B cell (primary cell): ENCODE results near the gene HTRA1. TPM values are rescaled to one million over a fixed set of nuclear protein-coding genes. Genes with fewer than 3 reads are reported as not detected.

ENCODE experiments used
- ATAC-seq: fragments of 200-7000 bp; cut with Tn5 transposase; one replicate; pipeline ENCODE4 v1.10.0; 2021; ENCODE audit warnings: low read depth, mild to moderate bottlenecking, moderate number of reproducible peaks, moderate library complexity
- CTCF ChIA-PET: fragments of 350-600 bp; sonication (Branson Sonifier 250); formaldehyde crosslinking; loops from one replicate; lab custom pipeline; 2021; ENCODE audit warnings: antibody characterized with exemption, inconsistent platforms; lab: Charles Lee
- POLR2A ChIA-PET: fragments of 350-600 bp; sonication (Branson Sonifier 250); formaldehyde crosslinking; loops from one replicate; lab custom pipeline; 2021; ENCODE audit warnings: antibody characterized with exemption; lab: Charles Lee
- DNase-seq: peaks from one replicate; pipeline ENCODE4 v3.0.0; 2013
- H2AFZ ChIP-seq: 2 replicates; pipeline ENCODE4 v1.6.1; 2012; ENCODE audit warnings: mild to moderate bottlenecking, low read depth, low read length; ENCODE audit not compliant: insufficient read depth, poor library complexity, severe bottlenecking
- H3K27ac ChIP-seq, 2 donors: 1 replicate in 1 of 2; 2 replicates in 1 of 2; pipeline ENCODE4 v1.5.1; 2012 to 2013; ENCODE audit warnings: low read length in 2 of 2, mild to moderate bottlenecking in 2 of 2, moderate library complexity in 1 of 2
- H3K27me3 ChIP-seq, 4 experiments: fragments of 200-600 bp in 1 of 4; sonication (generic) in 1 of 4; replicated peaks in 1 of 4; 1 replicate in 2 of 4; 2 replicates in 2 of 4; pipeline versions ENCODE4 v1.6.1 to v1.7.0; 2013 to 2016; ENCODE audit warnings: low read length in 3 of 4, mild to moderate bottlenecking in 2 of 4, mixed read lengths in 1 of 4, moderate library complexity in 1 of 4; ENCODE audit not compliant: insufficient read depth in 4 of 4, control insufficient read depth in 3 of 4; ENCODE audit errors: control extremely low read depth in 1 of 4
- H3K36me3 ChIP-seq, 2 experiments: replicated peaks in 1 of 2; 1 replicate in 1 of 2; 2 replicates in 1 of 2; pipeline versions ENCODE4 v1.6.1 to v1.7.1; 2013; ENCODE audit warnings: low read length in 1 of 2; ENCODE audit not compliant: insufficient read depth in 2 of 2, control insufficient read depth in 1 of 2; ENCODE audit errors: control extremely low read depth in 1 of 2, extremely low read depth in 1 of 2
- H3K4me1 ChIP-seq, 2 donors: fragments of 200-600 bp in 1 of 2; sonication (generic) in 1 of 2; 1 replicate in 1 of 2; 2 replicates in 1 of 2; pipeline versions ENCODE4 v1.5.1 to v1.6.1; 2013 to 2017; ENCODE audit warnings: low read length in 2 of 2; ENCODE audit not compliant: control insufficient read depth in 2 of 2, insufficient read depth in 2 of 2
- H3K4me2 ChIP-seq: replicated peaks from 2 replicates; pipeline ENCODE3; 2012; ENCODE audit warnings: mild to moderate bottlenecking, low read depth, low read length; ENCODE audit not compliant: poor library complexity, severe bottlenecking
- H3K4me3 ChIP-seq, 5 experiments: fragments of 200-600 bp in 1 of 5; sonication (generic) in 1 of 5; 1 replicate in 3 of 5; 2 replicates in 2 of 5; pipeline versions ENCODE4 v1.5.1 to v1.7.0; 2011 to 2016; ENCODE audit warnings: low read length in 4 of 5, mild to moderate bottlenecking in 4 of 5, low read depth in 2 of 5, control low read depth in 1 of 5, moderate library complexity in 1 of 5; ENCODE audit not compliant: insufficient read depth in 1 of 5; ENCODE audit errors: control extremely low read depth in 1 of 5, extremely low read depth in 1 of 5
- H3K79me2 ChIP-seq: fragments of 200-600 bp; sonication (generic); one replicate; pipeline ENCODE4 v1.6.0; 2016; ENCODE audit warnings: low read length; ENCODE audit not compliant: control insufficient read depth, insufficient read depth
- H3K9ac ChIP-seq: fragments of 200-600 bp; sonication (generic); 2 replicates; pipeline ENCODE4 v1.6.1; 2017; ENCODE audit warnings: mild to moderate bottlenecking, low read length, moderate library complexity
- H3K9me3 ChIP-seq, 3 donors: one replicate each; pipeline versions ENCODE4 v1.6.1 to v1.7.1; 2013; ENCODE audit warnings: low read length in 2 of 3; ENCODE audit not compliant: control insufficient read depth in 2 of 3, insufficient read depth in 1 of 3; ENCODE audit errors: control extremely low read depth in 1 of 3
- H4K20me1 ChIP-seq: 2 replicates; pipeline ENCODE4 v1.6.0; 2012; ENCODE audit warnings: mild to moderate bottlenecking, low read length; ENCODE audit not compliant: insufficient read depth, control insufficient read depth, poor library complexity, severe bottlenecking
- H3K27ac Mint-ChIP-seq: one replicate; pipeline ENCODE4 v1.8.0; 2021; ENCODE audit warnings: mixed read lengths
- H3K27me3 Mint-ChIP-seq: one replicate; pipeline ENCODE4 v1.8.0; 2021; ENCODE audit warnings: mixed read lengths
- H3K4me1 Mint-ChIP-seq: one replicate; pipeline ENCODE4 v1.8.0; 2021; ENCODE audit warnings: mixed read lengths
- H3K4me3 Mint-ChIP-seq: one replicate; pipeline ENCODE4 v1.8.0; 2021; ENCODE audit warnings: mixed read lengths
- H3K9me3 Mint-ChIP-seq: one replicate; pipeline ENCODE4 v1.8.0; 2022; ENCODE audit warnings: mixed read lengths; ENCODE audit not compliant: insufficient read depth
- EZH2 ChIP-seq: IDR thresholded peaks from 2 replicates; pipeline ENCODE4 v1.6.1; 2012; ENCODE audit warnings: borderline replicate concordance, low read depth, mild to moderate bottlenecking, moderate library complexity, low read length; ENCODE audit not compliant: insufficient read depth, poor library complexity, severe bottlenecking
- WGBS: methylation state at CpG from one replicate; pipeline ENCODE4 v1.1.5; 2013; ENCODE audit warnings: missing lambda C conversion rate; ENCODE audit not compliant: insufficient coverage; 5-methylcytosine and 5-hydroxymethylcytosine counted together
- intact Hi-C: fragments of 100-400 bp; cut with micrococcal nuclease; formaldehyde crosslinking; loops from one replicate; pipeline ENCODE4 v1.10.0; 2022
- polyA plus RNA-seq: library from polyadenylated mRNA; depleted of rRNA; stranded (reverse); fragments of >200 nt; gene quantifications from 2 replicates; pipeline ENCODE4 v1.2.3, GENCODE V29; 2012
- total RNA-seq, 2 donors: library from RNA; stranded (reverse); fragments of 120-200 nt in 1 of 2; gene quantifications; 1 replicate in 1 of 2; 2 replicates in 1 of 2; pipeline versions ENCODE4 v1.2.3 to v1.2.4, GENCODE V29; 2013 to 2022
- TF ChIP-seq, protein P1 (sequence below): fragments of 200-600 bp; IDR thresholded peaks from one replicate; pipeline ENCODE4 v1.8.0; 2022; ENCODE audit warnings: antibody characterized with exemption, mild to moderate bottlenecking

HTRA1 gene
- total and polyA plus RNA-seq, 2 donors (not counting 1 experiment from before 2014, with no cell fraction given), result not detected

DNA sequence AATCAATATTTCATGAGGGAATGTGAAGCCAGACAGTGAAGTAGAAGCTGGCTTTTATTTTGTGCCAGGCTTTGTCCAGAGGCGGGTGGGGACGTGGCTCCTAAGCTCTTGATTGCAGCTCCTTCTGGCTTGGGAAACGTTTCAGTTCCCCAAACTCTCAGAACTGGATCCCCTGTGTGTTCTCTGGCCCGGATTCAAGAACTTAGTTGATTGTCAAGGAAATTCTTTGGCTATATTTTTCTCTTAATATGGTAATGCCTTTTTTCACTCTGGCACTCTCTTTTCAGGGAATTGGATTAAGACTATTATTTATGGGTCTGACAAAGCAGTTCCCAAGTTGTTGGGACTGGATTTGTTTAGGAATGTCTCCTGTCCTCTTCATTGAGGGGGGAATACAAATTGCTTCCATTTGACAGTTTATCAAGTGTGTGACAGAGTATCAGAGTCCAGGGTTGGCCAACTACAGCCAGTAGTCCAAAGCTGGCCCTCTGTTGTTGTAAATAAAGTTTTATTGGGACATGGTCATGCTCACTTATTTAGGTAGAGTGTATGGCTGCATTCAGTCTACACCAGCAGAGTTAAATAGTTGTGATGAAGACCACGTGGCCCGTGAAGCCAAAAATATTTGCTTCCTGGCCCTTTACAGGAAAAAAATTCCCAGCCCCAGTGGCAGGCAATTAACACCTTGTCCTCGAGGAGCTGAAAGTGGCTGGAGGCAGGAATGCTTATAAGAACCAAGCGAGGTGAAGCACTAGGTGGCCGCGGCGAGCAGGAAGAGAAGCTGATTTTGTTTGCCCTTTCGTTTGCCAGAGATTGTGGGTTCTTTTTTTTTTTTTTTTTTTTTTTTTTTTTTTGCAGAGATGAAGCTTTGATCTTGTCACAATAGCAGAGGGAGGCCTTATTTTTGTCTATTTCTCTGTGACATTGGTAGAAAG is 34.3 kb downstream of the HTRA1 start:
- no peaks in the 10 kb centered on the region for H3K9me3 ChIP-seq
- CTCF ChIA-PET, result interaction anchor here (0.6 kb wide), 1 partner anchor 62 kb away, joined by 3 read pairs; no protein-coding TSS in a partner anchor
- H3K27me3 ChIP-seq, result no peaks in the 10 kb centered on the region
- Mint-ChIP-seq H3K27ac (no peak overlapping the region), H3K4me1 (no peaks in the 10 kb centered on the region), H3K27me3 (peaks cover 21% of the 10 kb centered on the region), H3K4me3 (no peak overlapping the region), H3K9me3 (no peaks in the 10 kb centered on the region)
- WGBS, result 52% methylated on average over 7 of the region's 12 CpGs
- POLR2A ChIA-PET, result no interaction called here
- ATAC-seq (no peak), DNase-seq (no peak)
- H3K27ac ChIP-seq, result no peak overlapping the region
- H2AFZ ChIP-seq, result no peak overlapping the region
- H3K79me2 ChIP-seq, result no peaks in the 10 kb centered on the region
- H3K9ac ChIP-seq, result no peak overlapping the region
- H3K4me1 ChIP-seq, result no peaks in the 10 kb centered on the region
- no peak overlapping the region for H3K4me2 ChIP-seq
- no peak overlapping the region for H3K4me3 ChIP-seq
- intact Hi-C loops, result no loop called here
- H3K36me3 ChIP-seq, result no peaks in the 10 kb centered on the region
- H4K20me1 ChIP-seq, result no peaks in the 10 kb centered on the region
- TF ChIP-seq EZH2, result no peak
- TF ChIP-seq, protein P1, sequence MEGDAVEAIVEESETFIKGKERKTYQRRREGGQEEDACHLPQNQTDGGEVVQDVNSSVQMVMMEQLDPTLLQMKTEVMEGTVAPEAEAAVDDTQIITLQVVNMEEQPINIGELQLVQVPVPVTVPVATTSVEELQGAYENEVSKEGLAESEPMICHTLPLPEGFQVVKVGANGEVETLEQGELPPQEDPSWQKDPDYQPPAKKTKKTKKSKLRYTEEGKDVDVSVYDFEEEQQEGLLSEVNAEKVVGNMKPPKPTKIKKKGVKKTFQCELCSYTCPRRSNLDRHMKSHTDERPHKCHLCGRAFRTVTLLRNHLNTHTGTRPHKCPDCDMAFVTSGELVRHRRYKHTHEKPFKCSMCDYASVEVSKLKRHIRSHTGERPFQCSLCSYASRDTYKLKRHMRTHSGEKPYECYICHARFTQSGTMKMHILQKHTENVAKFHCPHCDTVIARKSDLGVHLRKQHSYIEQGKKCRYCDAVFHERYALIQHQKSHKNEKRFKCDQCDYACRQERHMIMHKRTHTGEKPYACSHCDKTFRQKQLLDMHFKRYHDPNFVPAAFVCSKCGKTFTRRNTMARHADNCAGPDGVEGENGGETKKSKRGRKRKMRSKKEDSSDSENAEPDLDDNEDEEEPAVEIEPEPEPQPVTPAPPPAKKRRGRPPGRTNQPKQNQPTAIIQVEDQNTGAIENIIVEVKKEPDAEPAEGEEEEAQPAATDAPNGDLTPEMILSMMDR, result no peak

DNA sequence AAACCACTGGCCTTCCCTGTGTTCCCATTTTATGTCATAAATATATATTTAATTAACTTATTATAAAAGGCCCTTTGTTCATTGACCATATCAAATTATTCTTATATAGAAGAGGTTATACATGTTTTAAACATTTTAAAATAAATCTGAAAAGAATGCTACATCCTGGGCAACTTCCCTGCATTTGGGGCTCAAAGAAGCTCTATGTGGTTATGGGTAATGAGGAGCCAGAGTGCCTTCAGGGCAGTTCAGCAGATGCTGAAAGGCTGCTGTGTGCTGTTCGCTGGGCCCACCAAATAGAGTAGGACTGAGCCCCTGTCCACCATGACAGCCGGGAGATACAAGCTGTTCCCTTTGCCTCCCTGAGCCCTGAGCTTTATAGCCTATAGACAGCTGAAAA is 35.9 kb downstream of the HTRA1 start:
- H3K4me2 ChIP-seq, result no peak overlapping the region
- H3K4me3 ChIP-seq, result no peak overlapping the region
- Mint-ChIP-seq H3K4me3 (no peak overlapping the region), H3K9me3 (no peaks in the 10 kb centered on the region), H3K27me3 (peaks cover 21% of the 10 kb centered on the region), H3K27ac (no peak overlapping the region), H3K4me1 (no peaks in the 10 kb centered on the region)
- no peaks in the 10 kb centered on the region for H3K27me3 ChIP-seq
- no peak overlapping the region for H3K27ac ChIP-seq
- H3K79me2 ChIP-seq, result no peaks in the 10 kb centered on the region
- H3K36me3 ChIP-seq, result no peaks in the 10 kb centered on the region
- H3K9me3 ChIP-seq, result no peaks in the 10 kb centered on the region
- no peak for TF ChIP-seq EZH2
- TF ChIP-seq, protein P1, result no peak
- H3K9ac ChIP-seq, result no peak overlapping the region
- 86% methylated on average over 2 of the region's 2 CpGs for WGBS
- intact Hi-C loops, result no loop called here
- ATAC-seq, result no peak
- ChIA-PET POLR2A (no interaction called here), CTCF (no interaction called here)
- no peaks in the 10 kb centered on the region for H4K20me1 ChIP-seq
- no peak overlapping the region for H2AFZ ChIP-seq
- H3K4me1 ChIP-seq, result no peaks in the 10 kb centered on the region
- no peak for DNase-seq
